GM23248 (cell line): Measurements from ENCODE around the gene ANKRD39.

Source experiments
- EZH2 ChIP-seq: fragments of 200-600 bp; sonication (generic); IDR thresholded peaks from 2 replicates; pipeline ENCODE4 v1.6.1; 2018; ENCODE audit warnings: antibody characterized with exemption, mild to moderate bottlenecking; ENCODE audit not compliant: insufficient read depth, poor library complexity, severe bottlenecking
- EZH2phosphoT487 ChIP-seq: fragments of 200-600 bp; sonication (generic); IDR thresholded peaks from 2 replicates; pipeline ENCODE4 v1.6.1; 2018; ENCODE audit warnings: antibody characterized with exemption, moderate library complexity, mild to moderate bottlenecking, low read depth; ENCODE audit not compliant: insufficient read depth

- TF ChIP-seq EZH2 (no peak), EZH2phosphoT487 (no peak)
Observed at GRCh38 chr2:96857667-96858372, at the start of gene ANKRD39.
